HG03135 (cell line): Measurements from ENCODE around the gene A4GNT.
"Not testable (repeated sequence)": the region's sequence is repeated elsewhere in the genome, so short reads cannot be mapped to it uniquely, and the experiment has no call there.

Experiments
- ATAC-seq: cut with Tn5 transposase; IDR thresholded peaks from one replicate; pipeline ENCODE4 v1.9.1; 2021; ENCODE audit warnings: mild to moderate bottlenecking, moderate library complexity; ENCODE audit not compliant: unreplicated experiment

Gene A4GNT

GRCh38 chr3:138119423-138119766 lies 12.8 kb downstream of the A4GNT start:
- ATAC-seq, result no peak

DNA sequence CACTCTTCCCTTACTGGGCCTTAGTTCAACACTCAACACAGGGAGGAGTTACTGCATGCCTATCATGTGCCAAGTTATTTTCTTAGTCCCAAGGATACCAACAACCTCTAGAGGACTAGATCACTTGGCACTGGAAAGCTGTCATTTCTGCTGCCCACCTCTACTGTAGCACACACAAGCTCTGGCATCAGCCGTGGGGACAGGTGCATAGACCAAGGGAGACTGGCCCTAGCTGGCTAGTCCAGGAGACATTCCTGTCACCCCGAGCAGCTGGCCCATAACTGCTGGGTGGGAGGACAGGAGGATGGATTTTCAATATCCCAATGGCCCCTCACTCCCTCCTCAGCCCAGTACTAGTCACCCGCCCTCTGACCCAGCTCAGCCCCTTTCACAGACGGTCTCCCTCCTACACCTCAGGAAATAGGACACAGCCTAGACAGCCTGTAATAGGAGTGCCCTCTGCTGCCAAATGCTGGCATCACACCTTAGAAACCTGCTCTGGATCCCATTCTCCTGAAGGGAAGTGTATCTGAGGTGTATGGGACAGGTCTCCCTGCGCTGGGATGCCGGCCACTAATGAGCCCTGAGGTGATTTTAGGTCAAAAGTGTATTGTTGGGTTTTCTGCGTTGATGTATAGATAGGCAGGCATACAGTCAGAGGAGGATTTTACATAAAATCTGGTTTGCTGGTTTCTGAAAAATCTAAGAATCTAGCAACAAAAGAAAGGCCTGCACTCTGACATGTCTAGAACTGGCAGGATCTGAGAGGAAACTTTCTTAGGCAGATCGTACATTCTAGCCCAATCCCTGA lies 13.4 kb downstream of the A4GNT start:
- ATAC-seq, result peak; percentile 57

GRCh38 chr3:138114988-138115971 lies 16.9 kb downstream of the A4GNT start, which contains the start of gene DZIP1L:
Gene DZIP1L, minus strand, starts transcription at chr3:138115608. Its CDS starts 11,637 bp downstream, at chr3:138103971.
- ATAC-seq, result no peak

DNA sequence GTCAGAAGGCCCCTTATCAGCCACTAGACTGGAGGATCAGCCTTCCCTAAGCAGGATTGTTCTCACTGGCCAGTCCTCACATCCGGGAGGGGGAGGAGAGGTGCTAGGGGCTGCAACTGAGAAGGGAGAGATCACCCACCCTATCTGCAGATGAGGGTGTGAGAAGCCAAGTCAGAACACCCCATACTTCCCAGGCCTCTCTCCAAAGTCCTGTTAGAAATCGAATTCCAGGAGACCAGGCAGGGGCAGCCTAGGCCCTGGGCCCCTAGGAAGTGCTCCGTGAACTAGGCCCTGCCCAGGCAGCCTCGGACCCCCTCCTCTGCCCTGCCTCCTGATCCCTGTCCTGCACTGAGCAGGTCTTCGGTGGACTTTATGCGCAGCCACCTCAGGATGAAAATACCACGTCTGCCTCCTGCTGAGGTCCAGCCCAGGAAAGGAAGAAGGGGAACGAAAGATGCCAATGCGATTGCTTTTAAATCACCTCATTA lies 17.7 kb downstream of the A4GNT start:
- no peak for ATAC-seq

GRCh38 chr3:138113326-138113725 lies 18.9 kb downstream of the A4GNT start:
- no peak for ATAC-seq

- ATAC-seq, result no peak
These were observed 19.8 kb downstream of the A4GNT start for GRCh38 chr3:138112362-138112761.

- no peak for ATAC-seq
These were observed 26.6 kb downstream of the A4GNT start for GRCh38 chr3:138105598-138105997.

- ATAC-seq, result no peak
These were observed 28.7 kb downstream of the A4GNT start for GRCh38 chr3:138103466-138103865.

- not testable (repeated sequence) for ATAC-seq
These were observed 30.7 kb downstream of the A4GNT start for GRCh38 chr3:138101351-138101940.

GRCh38 chr3:138099417-138099816 lies 32.8 kb downstream of the A4GNT start:
- no peak for ATAC-seq

DNA sequence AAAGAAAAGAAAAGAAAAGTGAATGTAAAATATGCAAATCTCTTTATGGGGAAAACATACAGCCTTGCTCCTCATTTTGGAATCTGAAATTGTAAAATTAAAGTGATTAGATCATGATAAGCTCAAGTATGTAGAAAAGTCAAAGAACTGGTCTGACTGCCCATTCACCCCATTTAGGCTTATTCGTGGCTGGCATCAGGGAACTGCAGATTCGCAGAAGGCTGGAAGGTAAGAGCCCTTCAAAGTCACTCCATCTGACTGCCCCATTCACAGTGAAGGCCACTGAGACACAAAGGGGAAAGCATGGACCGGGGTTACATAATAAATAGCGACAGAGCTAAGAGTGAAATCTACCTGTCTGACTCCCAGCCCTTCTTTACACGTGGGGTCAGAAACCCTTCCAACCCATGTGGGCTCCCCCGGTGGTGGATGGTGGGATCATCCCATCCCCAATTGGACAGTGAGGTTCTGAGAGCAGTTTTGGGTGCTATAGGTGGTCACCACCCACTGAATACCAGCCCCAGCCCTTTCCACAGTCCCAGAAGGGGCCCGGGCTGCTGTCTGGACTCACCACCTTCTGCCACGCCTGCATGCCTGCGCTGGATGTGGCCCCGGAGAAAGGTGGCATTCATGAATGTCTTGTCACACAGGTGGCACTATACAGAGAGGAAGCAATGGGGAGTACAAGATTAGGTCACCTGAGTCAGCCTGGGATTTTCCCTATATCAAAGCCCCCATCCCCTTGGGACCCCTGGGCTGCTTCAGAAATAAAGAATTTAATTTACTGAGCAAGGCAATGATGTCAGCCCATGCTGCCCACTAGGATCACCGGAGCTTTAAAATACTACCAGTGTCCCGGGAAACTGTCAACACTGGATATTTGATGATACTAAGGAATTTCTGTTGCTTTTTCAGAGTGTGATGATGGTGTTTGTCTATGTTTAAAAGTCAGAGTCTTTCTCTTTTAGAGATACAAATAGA lies 34.7 kb downstream of the A4GNT start:
- ATAC-seq, result no peak

GRCh38 chr3:138093721-138094120 lies 38.5 kb downstream of the A4GNT start:
- no peak for ATAC-seq

DNA sequence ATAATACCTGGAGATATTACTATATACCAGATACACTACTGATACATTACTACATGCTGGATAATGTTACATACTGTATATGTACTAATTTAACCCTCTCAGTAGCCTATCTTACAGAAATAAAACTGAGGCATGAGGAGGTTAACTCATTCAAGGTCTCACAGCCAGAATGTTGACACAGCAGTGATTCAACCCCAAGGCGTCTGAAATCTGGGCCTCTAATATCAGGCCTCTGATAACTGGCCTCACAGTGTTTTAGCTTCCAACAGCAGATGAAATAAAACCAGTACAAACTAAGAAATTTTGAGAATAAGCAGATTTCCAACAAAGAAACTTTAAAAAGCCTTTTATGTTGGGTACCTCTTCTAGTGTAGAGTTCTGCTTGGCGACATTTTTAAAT lies 40.2 kb downstream of the A4GNT start:
- no peak for ATAC-seq

GRCh38 chr3:138089091-138089490 lies 43.1 kb downstream of the A4GNT start:
- ATAC-seq, result no peak

- ATAC-seq, result not testable (repeated sequence)
These were observed 46.4 kb downstream of the A4GNT start for GRCh38 chr3:138085745-138086144.

DNA sequence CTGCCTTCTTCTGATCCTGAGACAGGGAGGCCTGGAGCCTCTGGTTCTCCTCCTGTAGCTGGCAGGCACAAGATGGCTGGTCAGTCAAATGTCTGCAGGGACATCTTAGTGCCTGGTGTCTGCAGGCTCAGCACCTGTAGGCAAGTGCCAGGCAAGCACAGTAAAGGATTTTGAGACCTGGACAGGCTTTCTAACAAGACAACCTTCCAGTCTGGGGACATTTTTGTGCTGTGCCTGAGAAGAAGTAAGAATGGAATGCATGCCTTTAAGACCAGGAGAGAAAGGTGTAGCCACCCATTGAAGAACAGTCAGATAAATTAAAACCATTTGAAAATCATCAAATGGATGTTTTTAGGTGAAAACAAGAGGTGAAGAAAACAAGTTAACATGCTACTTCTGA lies 48.0 kb downstream of the A4GNT start:
- ATAC-seq, result no peak

GRCh38 chr3:138082992-138083386 lies 49.2 kb downstream of the A4GNT start:
- no peak for ATAC-seq

DNA sequence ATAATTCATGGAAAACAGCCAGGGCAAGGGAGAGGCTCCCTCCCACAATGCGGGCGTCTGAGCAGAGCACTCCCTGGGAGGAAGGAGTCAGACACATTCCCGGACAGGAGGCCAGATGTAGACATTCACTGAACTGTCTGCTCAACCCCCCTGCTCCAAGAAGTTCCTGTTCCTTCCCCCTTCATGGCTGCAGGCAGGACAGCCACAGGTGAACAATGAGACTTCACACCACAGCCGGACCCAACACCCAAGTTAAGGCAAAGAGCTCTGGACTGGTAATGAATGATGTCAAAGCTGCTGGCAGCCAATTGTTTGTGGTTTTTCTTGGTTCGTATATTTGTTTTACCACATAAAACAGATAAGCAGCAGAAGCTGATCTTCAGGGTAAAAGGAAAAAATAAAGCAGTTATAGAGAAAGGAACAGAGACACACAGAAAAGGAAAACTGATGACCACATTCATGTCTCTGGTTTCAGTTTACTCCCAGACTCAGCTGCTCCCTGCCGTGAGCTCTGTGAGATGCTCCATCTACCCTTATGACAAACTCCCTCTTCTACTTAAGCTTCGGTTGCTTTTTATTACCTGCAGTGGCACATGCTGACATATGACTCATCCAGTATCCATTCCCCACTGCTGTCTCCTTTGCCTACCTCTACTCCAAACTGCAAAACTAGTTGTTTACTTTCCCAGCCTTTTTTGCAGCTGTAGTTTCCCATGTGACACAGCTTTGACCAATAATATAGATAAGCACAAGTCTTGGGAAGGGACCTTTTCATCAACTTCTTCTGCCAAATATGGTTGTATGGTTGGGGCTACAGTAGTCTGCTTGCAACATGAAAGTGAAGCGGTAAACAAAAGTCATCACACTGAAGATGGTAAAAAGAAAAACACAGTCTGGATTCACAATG lies 49.9 kb downstream of the A4GNT start:
- no peak for ATAC-seq
